Fibroblast of lung (primary cell): Measurements from ENCODE around the gene PRKAA1. TPM values are rescaled to one million over a fixed set of nuclear protein-coding genes. Genes with fewer than 3 reads are reported as not detected.
A peak's percentile ranks its signal among the peaks of the same experiment; 100 is the strongest.

ENCODE experiments used
- DNase-seq, 2 donors: peaks; one replicate each; pipeline versions ENCODE4 v3.0.0 to v3.0.0-alpha.2; 2010; ENCODE audit warnings: low read depth in 2 of 2
- H2AFZ ChIP-seq: 2 replicates; pipeline ENCODE4 v1.5.1; 2012; ENCODE audit warnings: low read length, control low read depth, inconsistent platforms
- H3K27ac ChIP-seq: 2 replicates; pipeline ENCODE4 v1.5.1; 2011; ENCODE audit warnings: low read length, control low read depth; ENCODE audit not compliant: insufficient read depth
- H3K27me3 ChIP-seq: 2 replicates; pipeline ENCODE4 v1.5.1; 2011; ENCODE audit warnings: mild to moderate bottlenecking, low read length; ENCODE audit not compliant: control insufficient read depth, insufficient read depth
- H3K36me3 ChIP-seq: 2 replicates; pipeline ENCODE4 v1.5.1; 2011; ENCODE audit warnings: low read length; ENCODE audit not compliant: control insufficient read depth, insufficient read depth
- H3K4me1 ChIP-seq: 2 replicates; pipeline ENCODE4 v1.5.1; 2011; ENCODE audit warnings: low read length; ENCODE audit not compliant: control insufficient read depth, insufficient read depth; ENCODE audit errors: extremely low read depth
- H3K4me2 ChIP-seq: 2 replicates; pipeline ENCODE4 v1.5.1; 2011; ENCODE audit warnings: low read length, control low read depth; ENCODE audit not compliant: insufficient read depth; ENCODE audit errors: extremely low read depth
- H3K4me3 ChIP-seq, 4 experiments: fragments of 200-600 bp in 1 of 4; sonication (generic) in 1 of 4; replicated peaks in 1 of 4; 2 replicates each; pipeline ENCODE4 v1.5.1; 2011 to 2016; ENCODE audit warnings: low read length in 4 of 4, low read depth in 3 of 4, mild to moderate bottlenecking in 3 of 4, control low read depth in 2 of 4, inconsistent platforms in 1 of 4, mixed read lengths in 1 of 4; ENCODE audit not compliant: insufficient read depth in 1 of 4; ENCODE audit errors: control extremely low read depth in 1 of 4
- H3K79me2 ChIP-seq: 2 replicates; pipeline ENCODE4 v1.5.1; 2012; ENCODE audit warnings: mild to moderate bottlenecking, low read length, inconsistent platforms; ENCODE audit not compliant: control insufficient read depth, insufficient read depth
- H3K9ac ChIP-seq: 2 replicates; pipeline ENCODE4 v1.5.1; 2011; ENCODE audit warnings: mild to moderate bottlenecking, low read length, control low read depth; ENCODE audit not compliant: insufficient read depth
- H3K9me3 ChIP-seq: 2 replicates; pipeline ENCODE4 v1.5.1; 2012; ENCODE audit warnings: low read depth, low read length; ENCODE audit not compliant: control insufficient read depth, insufficient read depth
- H4K20me1 ChIP-seq: 2 replicates; pipeline ENCODE4 v1.5.1; 2011; ENCODE audit warnings: low read length; ENCODE audit not compliant: control insufficient read depth, insufficient read depth; ENCODE audit errors: extremely low read depth
- EZH2 ChIP-seq: IDR thresholded peaks from 2 replicates; pipeline ENCODE4 v1.5.1; 2012; ENCODE audit warnings: low read length, control low read depth, mild to moderate bottlenecking; ENCODE audit errors: missing control alignments
- polyA plus RNA-seq, 2 donors: library from polyadenylated mRNA; depleted of rRNA in 1 of 2; stranded (reverse) in 1 of 2; unstranded in 1 of 2; fragments of >200 nt; gene quantifications; 2 replicates each; pipeline ENCODE4 v1.2.1, GENCODE V29; 2011 to 2012; ENCODE audit warnings: missing spikeins in 1 of 2
- total RNA-seq: library from RNA; depleted of rRNA; stranded (reverse); fragments of >200 nt; gene quantifications from 2 replicates; pipeline ENCODE4 v1.2.1, GENCODE V29; 2014
- TF ChIP-seq, protein P1 (sequence below), 2 donors: IDR thresholded peaks in 1 of 2; conservative IDR thresholded peaks in 1 of 2; 1 replicate in 1 of 2; 2 replicates in 1 of 2; pipeline ENCODE4 v1.5.1; 2011 to 2012; ENCODE audit warnings: low read length in 2 of 2, control low read depth in 1 of 2, inconsistent platforms in 1 of 2, low read depth in 1 of 2, mild to moderate bottlenecking in 1 of 2

Gene PRKAA1
- total and polyA plus RNA-seq, 2 donors (not counting 1 experiment from before 2014, with no cell fraction given), result 106 to 107 TPM

- peak overlapping the region; percentile 59 for H3K4me2 ChIP-seq
- no peaks in the 10 kb centered on the region for H3K36me3 ChIP-seq
- H3K4me1 ChIP-seq, result peaks cover 5% of the 10 kb centered on the region
- H3K9me3 ChIP-seq, result no peaks in the 10 kb centered on the region
- TF ChIP-seq, protein P1, sequence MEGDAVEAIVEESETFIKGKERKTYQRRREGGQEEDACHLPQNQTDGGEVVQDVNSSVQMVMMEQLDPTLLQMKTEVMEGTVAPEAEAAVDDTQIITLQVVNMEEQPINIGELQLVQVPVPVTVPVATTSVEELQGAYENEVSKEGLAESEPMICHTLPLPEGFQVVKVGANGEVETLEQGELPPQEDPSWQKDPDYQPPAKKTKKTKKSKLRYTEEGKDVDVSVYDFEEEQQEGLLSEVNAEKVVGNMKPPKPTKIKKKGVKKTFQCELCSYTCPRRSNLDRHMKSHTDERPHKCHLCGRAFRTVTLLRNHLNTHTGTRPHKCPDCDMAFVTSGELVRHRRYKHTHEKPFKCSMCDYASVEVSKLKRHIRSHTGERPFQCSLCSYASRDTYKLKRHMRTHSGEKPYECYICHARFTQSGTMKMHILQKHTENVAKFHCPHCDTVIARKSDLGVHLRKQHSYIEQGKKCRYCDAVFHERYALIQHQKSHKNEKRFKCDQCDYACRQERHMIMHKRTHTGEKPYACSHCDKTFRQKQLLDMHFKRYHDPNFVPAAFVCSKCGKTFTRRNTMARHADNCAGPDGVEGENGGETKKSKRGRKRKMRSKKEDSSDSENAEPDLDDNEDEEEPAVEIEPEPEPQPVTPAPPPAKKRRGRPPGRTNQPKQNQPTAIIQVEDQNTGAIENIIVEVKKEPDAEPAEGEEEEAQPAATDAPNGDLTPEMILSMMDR (conservative IDR thresholded peaks at IDR 0.05 in 1 of 2, IDR thresholded peaks at IDR 0.05 in 1 of 2; ENCODE audit: low read depth in 1 of 2, low read length in 2 of 2), result no peak
- no peak for TF ChIP-seq EZH2
- H3K4me3 ChIP-seq, result peak overlapping the region; percentile 79 to 95 (median 87)
- peak overlapping the region; percentile 84 for H3K27ac ChIP-seq
- H2AFZ ChIP-seq, result peak overlapping the region; percentile 19
- peak overlapping the region; percentile 3 for H3K9ac ChIP-seq
- H3K79me2 ChIP-seq, result peaks cover 15% of the 10 kb centered on the region
- peak; percentile 57 to 66 for DNase-seq
- H3K27me3 ChIP-seq, result no peaks in the 10 kb centered on the region
- no peaks in the 10 kb centered on the region for H4K20me1 ChIP-seq
Observed at GRCh38 chr5:40754381-40755092, 43.6 kb downstream of the PRKAA1 start.

GRCh38 chr5:40746703-40747102 is 51.5 kb downstream of the PRKAA1 start:
- no peak for TF ChIP-seq EZH2
- TF ChIP-seq, protein P1 (conservative IDR thresholded peaks at IDR 0.05 in 1 of 2, IDR thresholded peaks at IDR 0.05 in 1 of 2; ENCODE audit: low read depth in 1 of 2, low read length in 2 of 2), result no peak
- no peaks in the 10 kb centered on the region for H4K20me1 ChIP-seq
- no peak overlapping the region for H3K27ac ChIP-seq
- no peak overlapping the region for H3K4me3 ChIP-seq
- no peak overlapping the region for H3K9ac ChIP-seq
- H3K27me3 ChIP-seq, result no peaks in the 10 kb centered on the region
- H2AFZ ChIP-seq, result no peak overlapping the region
- DNase-seq, result peak in 1 of 2 donors; percentile 34
- no peak overlapping the region for H3K4me2 ChIP-seq
- H3K36me3 ChIP-seq, result peaks cover 1% of the 10 kb centered on the region
- no peaks in the 10 kb centered on the region for H3K9me3 ChIP-seq
- H3K4me1 ChIP-seq, result no peaks in the 10 kb centered on the region
- no peaks in the 10 kb centered on the region for H3K79me2 ChIP-seq

DNA sequence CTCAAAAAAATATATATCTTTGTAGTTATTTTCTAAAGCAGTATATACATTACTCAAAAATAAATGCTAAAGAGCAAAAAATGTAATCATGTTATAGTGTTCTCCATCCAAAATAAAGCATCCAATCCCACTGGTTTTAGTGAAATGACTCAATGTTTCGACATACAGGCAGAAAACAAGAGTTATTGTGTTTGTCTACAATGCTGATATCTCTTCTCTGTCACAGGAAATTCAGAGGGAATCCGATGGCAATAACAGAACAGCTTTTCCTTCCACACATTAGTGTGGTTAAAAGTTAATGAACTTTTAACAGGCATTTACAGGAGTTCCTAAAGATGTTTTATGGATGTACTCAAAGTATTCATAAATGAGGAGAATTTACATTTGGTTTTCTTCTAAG is 54.4 kb downstream of the PRKAA1 start:
- Histone ChIP-seq H3K36me3 (peaks cover 1% of the 10 kb centered on the region), H3K27me3 (no peaks in the 10 kb centered on the region), H3K79me2 (no peaks in the 10 kb centered on the region), H3K9ac (no peak overlapping the region), H3K4me2 (no peak overlapping the region), H3K27ac (no peak overlapping the region), H3K4me3 (no peak overlapping the region), H2AFZ (no peak overlapping the region), H3K9me3 (no peaks in the 10 kb centered on the region), H4K20me1 (no peaks in the 10 kb centered on the region), H3K4me1 (no peaks in the 10 kb centered on the region)
- TF ChIP-seq, protein P1 (conservative IDR thresholded peaks at IDR 0.05 in 1 of 2, IDR thresholded peaks at IDR 0.05 in 1 of 2; ENCODE audit: low read depth in 1 of 2, low read length in 2 of 2), result no peak
- no peak for TF ChIP-seq EZH2
- DNase-seq, result no peak
